ENCODE data around the gene GPSM1. TPM values are rescaled to one million over a fixed set of nuclear protein-coding genes. Genes with fewer than 3 reads are reported as not detected.

GPSM1 gene
- total and polyA plus RNA-seq, 2 experiments from 2014 or later: 58.5 to 116 TPM

GRCh38 chr9:136308702-136309053, 18.7 kb upstream of the GPSM1 start:
- DNase-seq (ENCODE audit: low read depth in 1 of 2, low spot score in 1 of 2): no peak
- no peak overlapping the region for H3K27ac ChIP-seq
- no peak overlapping the region for H3K4me3 ChIP-seq
- H3K9me3 ChIP-seq (ENCODE audit: low read depth): no peaks in the 10 kb centered on the region
- no peaks in the 10 kb centered on the region for H3K36me3 ChIP-seq
- no peak for TF ChIP-seq CTCF (IDR thresholded peaks at IDR 0.05; ENCODE audit: low read depth, low read length)
- no peaks in the 10 kb centered on the region for H3K4me1 ChIP-seq (ENCODE audit: low read depth)
- no peaks in the 10 kb centered on the region for H3K27me3 ChIP-seq

- no peak overlapping the region for H3K4me3 ChIP-seq
- no peak for TF ChIP-seq CTCF (IDR thresholded peaks at IDR 0.05; ENCODE audit: low read depth, low read length)
- no peaks in the 10 kb centered on the region for H3K4me1 ChIP-seq (ENCODE audit: low read depth)
- DNase-seq (ENCODE audit: low read depth in 1 of 2, low spot score in 1 of 2): no peak
- H3K27me3 ChIP-seq: no peaks in the 10 kb centered on the region
- H3K36me3 ChIP-seq: no peaks in the 10 kb centered on the region
- no peaks in the 10 kb centered on the region for H3K9me3 ChIP-seq (ENCODE audit: low read depth)
- no peak overlapping the region for H3K27ac ChIP-seq
These were observed 18.1 kb upstream of the GPSM1 start for GRCh38 chr9:136309101-136309801.

GRCh38 chr9:136309806-136310220, 17.5 kb upstream of the GPSM1 start:
- Histone ChIP-seq H3K27me3 (no peaks in the 10 kb centered on the region), H3K4me3 (no peak overlapping the region), H3K36me3 (no peaks in the 10 kb centered on the region), H3K4me1 (ENCODE audit: low read depth) (no peaks in the 10 kb centered on the region), H3K9me3 (ENCODE audit: low read depth) (no peaks in the 10 kb centered on the region), H3K27ac (no peak overlapping the region)
- no peak for DNase-seq (ENCODE audit: low read depth in 1 of 2, low spot score in 1 of 2)
- no peak for TF ChIP-seq CTCF (IDR thresholded peaks at IDR 0.05; ENCODE audit: low read depth, low read length)

- H3K4me3 ChIP-seq: no peak overlapping the region
- no peaks in the 10 kb centered on the region for H3K9me3 ChIP-seq (ENCODE audit: low read depth)
- no peaks in the 10 kb centered on the region for H3K4me1 ChIP-seq (ENCODE audit: low read depth)
- H3K27me3 ChIP-seq: no peaks in the 10 kb centered on the region
- DNase-seq (ENCODE audit: low read depth in 1 of 2, low spot score in 1 of 2): no peak
- no peaks in the 10 kb centered on the region for H3K36me3 ChIP-seq
- TF ChIP-seq CTCF (IDR thresholded peaks at IDR 0.05; ENCODE audit: low read depth, low read length): no peak
- no peak overlapping the region for H3K27ac ChIP-seq
These were observed 16.9 kb upstream of the GPSM1 start for GRCh38 chr9:136310273-136311030.

- Histone ChIP-seq H3K4me1 (ENCODE audit: low read depth) (no peaks in the 10 kb centered on the region), H3K27ac (no peak overlapping the region), H3K4me3 (no peak overlapping the region), H3K9me3 (ENCODE audit: low read depth) (no peaks in the 10 kb centered on the region), H3K36me3 (no peaks in the 10 kb centered on the region), H3K27me3 (no peaks in the 10 kb centered on the region)
- DNase-seq (ENCODE audit: low read depth in 1 of 2, low spot score in 1 of 2): no peak
- no peak for TF ChIP-seq CTCF (IDR thresholded peaks at IDR 0.05; ENCODE audit: low read depth, low read length)
These were observed 16.0 kb upstream of the GPSM1 start for GRCh38 chr9:136311051-136312008.
